ENCODE measurements around the gene SPG7.
A peak's percentile ranks its signal among the peaks of the same experiment; 100 is the strongest.

The SPG7 gene

DNA sequence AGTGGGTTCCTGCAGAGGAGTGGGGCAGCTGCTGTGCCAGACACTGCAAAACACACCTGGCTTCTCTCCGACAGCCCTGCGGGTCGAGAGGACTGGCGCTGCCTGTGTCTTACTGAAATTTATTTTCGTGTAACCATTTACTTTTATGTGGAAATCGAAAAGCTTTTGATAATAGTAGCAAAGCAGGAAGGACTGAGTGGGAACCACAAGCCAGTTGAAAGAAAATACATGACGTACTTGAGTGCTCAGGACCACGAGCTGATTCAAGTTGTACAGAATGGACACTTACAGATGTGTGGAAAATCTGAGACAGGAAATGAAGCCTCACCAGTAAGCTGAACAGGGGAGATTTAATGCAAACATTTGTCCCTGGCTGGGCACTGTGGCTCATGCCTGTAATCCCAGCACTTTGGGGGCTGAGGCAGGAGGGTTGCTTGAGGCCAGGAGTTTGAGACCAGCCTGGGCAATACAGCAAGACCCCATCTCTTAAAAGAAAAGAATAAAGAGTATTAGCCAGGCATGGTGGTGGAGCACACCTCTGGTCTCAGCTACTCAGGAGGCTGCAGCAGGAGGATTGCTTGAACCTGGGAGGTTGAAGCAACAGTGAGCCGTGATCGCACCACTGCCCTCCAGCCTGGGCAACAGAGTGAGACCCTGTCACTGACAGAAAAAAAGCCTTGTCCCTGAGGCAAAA lies 41.0 kb downstream of the SPG7 start:
- H3K27me3 Mint-ChIP-seq, result no peaks in the 10 kb centered on the region
- H3K9me3 Mint-ChIP-seq, result no peaks in the 10 kb centered on the region
- no peaks in the 10 kb centered on the region for H3K4me1 Mint-ChIP-seq (ENCODE audit: low read depth)
- H3K4me3 Mint-ChIP-seq, result no peak overlapping the region
- no peak overlapping the region for H3K27ac Mint-ChIP-seq
- peaks cover 100% of the 10 kb centered on the region for H3K36me3 Mint-ChIP-seq (ENCODE audit: low read depth)
- intact Hi-C loops (cut with micrococcal nuclease), result no loop called here

DNA sequence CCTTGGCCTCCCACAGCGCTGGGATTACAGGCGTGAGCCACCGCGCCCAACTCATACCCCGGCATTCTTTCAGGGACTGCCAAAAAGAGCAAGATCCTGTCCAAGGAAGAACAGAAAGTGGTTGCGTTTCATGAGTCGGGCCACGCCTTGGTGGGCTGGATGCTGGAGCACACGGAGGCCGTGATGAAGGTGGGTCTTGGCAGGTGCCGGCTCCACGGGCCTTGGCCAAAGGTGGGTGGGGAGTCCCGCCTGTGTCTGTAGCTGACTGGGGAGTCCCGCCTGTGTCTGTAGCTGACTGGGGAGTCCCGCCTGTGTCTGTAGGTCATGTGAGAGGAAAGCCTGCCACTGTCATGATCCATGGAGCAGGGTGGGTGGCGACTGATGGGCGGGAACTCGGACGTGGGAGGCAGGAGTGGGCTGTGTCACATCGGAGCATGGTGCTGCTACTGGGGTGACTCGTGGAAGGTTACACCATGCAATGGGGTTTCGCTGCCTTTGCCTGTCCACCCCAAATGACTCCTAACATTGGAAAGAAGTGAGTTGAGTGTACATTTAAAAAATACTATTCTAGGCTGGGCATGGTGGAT lies 42.3 kb downstream of the SPG7 start:
- Mint-ChIP-seq H3K9me3 (no peaks in the 10 kb centered on the region), H3K36me3 (ENCODE audit: low read depth) (peaks cover 100% of the 10 kb centered on the region), H3K27ac (no peak overlapping the region), H3K4me3 (no peak overlapping the region), H3K4me1 (ENCODE audit: low read depth) (no peaks in the 10 kb centered on the region), H3K27me3 (no peaks in the 10 kb centered on the region)
- intact Hi-C loops (cut with micrococcal nuclease), result no loop called here

DNA sequence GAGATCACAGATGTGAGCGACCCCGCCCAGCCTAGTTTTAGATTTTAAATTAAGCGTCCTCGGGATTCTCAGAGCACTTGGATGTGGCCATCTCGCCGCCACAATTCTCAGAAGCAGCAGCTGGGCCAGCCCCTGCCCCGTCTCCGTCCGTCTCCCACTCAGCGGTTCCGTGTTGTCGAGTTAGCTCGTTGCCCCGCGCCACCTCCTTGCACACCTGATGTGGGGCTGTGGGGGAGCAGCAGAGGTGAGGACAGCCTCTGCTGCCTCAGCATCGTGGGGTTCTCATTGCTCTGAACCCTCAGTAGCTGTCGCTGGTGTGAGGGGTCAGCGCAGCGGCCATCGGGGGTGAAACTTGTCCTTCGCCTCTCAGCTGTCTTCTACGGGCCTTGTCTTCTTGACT lies 44.1 kb downstream of the SPG7 start:
- H3K27me3 Mint-ChIP-seq, result no peaks in the 10 kb centered on the region
- no peak overlapping the region for H3K4me3 Mint-ChIP-seq
- intact Hi-C loops (cut with micrococcal nuclease), result no loop called here
- H3K4me1 Mint-ChIP-seq (ENCODE audit: low read depth), result peaks cover 10% of the 10 kb centered on the region
- H3K9me3 Mint-ChIP-seq, result no peaks in the 10 kb centered on the region
- H3K27ac Mint-ChIP-seq, result no peak overlapping the region
- peaks cover 100% of the 10 kb centered on the region for H3K36me3 Mint-ChIP-seq (ENCODE audit: low read depth)

DNA sequence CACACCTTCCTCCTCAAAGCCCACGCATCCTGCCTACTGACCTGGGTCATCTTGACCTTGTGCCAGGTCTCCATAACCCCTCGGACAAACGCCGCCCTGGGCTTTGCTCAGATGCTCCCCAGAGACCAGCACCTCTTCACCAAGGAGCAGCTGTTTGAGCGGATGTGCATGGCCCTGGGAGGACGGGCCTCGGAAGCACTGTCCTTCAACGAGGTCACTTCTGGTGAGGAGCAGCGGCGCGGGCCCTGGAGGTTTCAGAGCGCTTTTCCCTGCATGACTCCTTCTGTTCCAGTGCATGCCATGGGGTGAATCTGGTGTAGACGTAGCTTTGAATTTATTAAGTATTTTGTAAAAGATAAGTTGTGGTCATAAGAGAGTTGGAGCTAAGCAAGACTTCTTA lies 44.7 kb downstream of the SPG7 start:
- intact Hi-C loops (cut with micrococcal nuclease), result no loop called here
- H3K4me3 Mint-ChIP-seq, result no peak overlapping the region
- H3K36me3 Mint-ChIP-seq (ENCODE audit: low read depth), result peaks cover 95% of the 10 kb centered on the region
- H3K9me3 Mint-ChIP-seq, result no peaks in the 10 kb centered on the region
- H3K4me1 Mint-ChIP-seq (ENCODE audit: low read depth), result peaks cover 13% of the 10 kb centered on the region
- H3K27me3 Mint-ChIP-seq, result no peaks in the 10 kb centered on the region
- no peak overlapping the region for H3K27ac Mint-ChIP-seq

DNA sequence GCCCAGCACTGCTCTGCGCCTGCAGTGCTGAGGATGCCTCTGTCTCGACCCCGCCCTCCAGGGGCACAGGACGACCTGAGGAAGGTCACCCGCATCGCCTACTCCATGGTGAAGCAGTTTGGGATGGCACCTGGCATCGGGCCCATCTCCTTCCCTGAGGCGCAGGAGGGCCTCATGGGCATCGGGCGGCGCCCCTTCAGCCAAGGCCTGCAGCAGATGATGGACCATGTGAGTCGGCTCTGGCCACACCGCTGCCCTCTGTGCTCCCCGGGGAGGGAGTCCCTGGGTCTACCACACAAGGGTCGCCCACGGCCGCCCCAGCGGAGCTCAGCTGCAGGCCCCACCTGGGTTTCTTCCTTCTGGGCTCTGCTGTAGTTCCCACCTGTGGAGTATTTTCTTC lies 45.5 kb downstream of the SPG7 start:
- Mint-ChIP-seq H3K27ac (no peak overlapping the region), H3K9me3 (no peaks in the 10 kb centered on the region), H3K4me1 (ENCODE audit: low read depth) (peaks cover 15% of the 10 kb centered on the region), H3K27me3 (no peaks in the 10 kb centered on the region), H3K36me3 (ENCODE audit: low read depth) (peaks cover 86% of the 10 kb centered on the region), H3K4me3 (no peak overlapping the region)
- intact Hi-C loops (cut with micrococcal nuclease), result no loop called here

DNA sequence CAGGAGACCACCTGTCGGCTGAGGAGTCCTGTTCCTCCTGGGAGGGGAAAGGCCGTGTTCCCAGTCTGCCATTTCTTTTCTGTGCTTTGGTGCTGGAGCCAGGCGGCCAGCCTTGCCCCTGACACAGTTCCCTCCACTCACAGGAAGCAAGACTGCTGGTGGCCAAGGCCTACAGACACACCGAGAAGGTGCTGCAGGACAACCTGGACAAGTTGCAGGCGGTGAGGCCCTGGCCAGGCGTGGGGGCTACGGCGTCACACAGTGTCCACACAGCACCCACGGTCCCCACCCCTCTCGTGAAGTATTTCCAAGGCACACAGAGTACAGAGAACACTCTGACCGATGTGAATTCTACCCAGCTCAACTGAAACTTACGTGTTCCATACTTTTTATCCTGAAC lies 46.1 kb downstream of the SPG7 start:
- Mint-ChIP-seq H3K4me1 (ENCODE audit: low read depth) (peaks cover 21% of the 10 kb centered on the region), H3K9me3 (no peaks in the 10 kb centered on the region), H3K4me3 (no peak overlapping the region), H3K27ac (no peak overlapping the region), H3K27me3 (no peaks in the 10 kb centered on the region), H3K36me3 (ENCODE audit: low read depth) (peaks cover 80% of the 10 kb centered on the region)
- intact Hi-C loops (cut with micrococcal nuclease), result no loop called here

DNA sequence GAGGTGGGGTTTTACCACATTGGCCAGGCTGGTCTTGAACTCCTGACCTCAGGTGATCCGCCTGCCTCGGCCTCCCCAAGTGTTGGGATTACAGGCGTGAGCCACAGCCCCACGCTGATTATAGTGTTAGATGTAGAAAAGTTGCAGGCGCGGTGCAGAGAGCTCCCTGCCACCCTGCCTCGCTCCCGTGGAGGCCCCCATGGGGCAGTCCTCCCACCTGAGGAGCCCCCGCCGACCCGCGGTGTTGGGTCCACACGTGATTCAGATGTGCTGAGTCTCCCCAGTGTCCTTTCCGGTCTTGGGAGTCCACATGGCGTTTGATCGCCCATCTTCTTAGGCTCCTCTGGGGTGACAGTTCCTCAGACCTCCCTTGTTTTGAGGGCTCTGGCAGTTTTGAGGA lies 47.1 kb downstream of the SPG7 start:
- Mint-ChIP-seq H3K4me1 (ENCODE audit: low read depth) (peaks cover 27% of the 10 kb centered on the region), H3K27me3 (no peaks in the 10 kb centered on the region), H3K27ac (no peak overlapping the region), H3K9me3 (no peaks in the 10 kb centered on the region), H3K4me3 (no peak overlapping the region), H3K36me3 (ENCODE audit: low read depth) (peaks cover 71% of the 10 kb centered on the region)
- intact Hi-C loops (cut with micrococcal nuclease), result no loop called here

DNA sequence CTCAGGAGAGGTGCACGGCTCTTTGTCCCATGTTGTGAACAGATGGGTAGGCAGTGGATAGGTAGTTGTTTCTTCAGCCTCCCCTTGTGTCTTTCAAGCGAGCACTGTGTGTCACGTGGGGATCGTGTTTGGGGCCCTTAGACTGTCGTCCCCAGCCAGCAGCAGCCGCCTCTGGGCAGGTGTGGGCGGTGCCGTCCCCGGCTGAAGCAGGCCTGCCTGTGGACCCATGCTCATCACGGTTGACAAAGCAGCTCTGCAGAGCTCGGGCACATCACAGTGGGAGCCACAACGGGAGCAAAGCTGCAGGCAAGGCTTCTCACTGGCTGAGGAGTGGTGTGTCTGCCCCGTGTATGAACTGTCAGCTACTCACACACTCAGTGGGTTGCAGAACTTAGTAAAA lies 47.6 kb downstream of the SPG7 start:
- Mint-ChIP-seq H3K9me3 (no peaks in the 10 kb centered on the region), H3K4me3 (no peak overlapping the region), H3K4me1 (ENCODE audit: low read depth) (peaks cover 27% of the 10 kb centered on the region), H3K36me3 (ENCODE audit: low read depth) (peaks cover 66% of the 10 kb centered on the region), H3K27me3 (no peaks in the 10 kb centered on the region), H3K27ac (no peak overlapping the region)
- intact Hi-C loops (cut with micrococcal nuclease), result no loop called here

DNA sequence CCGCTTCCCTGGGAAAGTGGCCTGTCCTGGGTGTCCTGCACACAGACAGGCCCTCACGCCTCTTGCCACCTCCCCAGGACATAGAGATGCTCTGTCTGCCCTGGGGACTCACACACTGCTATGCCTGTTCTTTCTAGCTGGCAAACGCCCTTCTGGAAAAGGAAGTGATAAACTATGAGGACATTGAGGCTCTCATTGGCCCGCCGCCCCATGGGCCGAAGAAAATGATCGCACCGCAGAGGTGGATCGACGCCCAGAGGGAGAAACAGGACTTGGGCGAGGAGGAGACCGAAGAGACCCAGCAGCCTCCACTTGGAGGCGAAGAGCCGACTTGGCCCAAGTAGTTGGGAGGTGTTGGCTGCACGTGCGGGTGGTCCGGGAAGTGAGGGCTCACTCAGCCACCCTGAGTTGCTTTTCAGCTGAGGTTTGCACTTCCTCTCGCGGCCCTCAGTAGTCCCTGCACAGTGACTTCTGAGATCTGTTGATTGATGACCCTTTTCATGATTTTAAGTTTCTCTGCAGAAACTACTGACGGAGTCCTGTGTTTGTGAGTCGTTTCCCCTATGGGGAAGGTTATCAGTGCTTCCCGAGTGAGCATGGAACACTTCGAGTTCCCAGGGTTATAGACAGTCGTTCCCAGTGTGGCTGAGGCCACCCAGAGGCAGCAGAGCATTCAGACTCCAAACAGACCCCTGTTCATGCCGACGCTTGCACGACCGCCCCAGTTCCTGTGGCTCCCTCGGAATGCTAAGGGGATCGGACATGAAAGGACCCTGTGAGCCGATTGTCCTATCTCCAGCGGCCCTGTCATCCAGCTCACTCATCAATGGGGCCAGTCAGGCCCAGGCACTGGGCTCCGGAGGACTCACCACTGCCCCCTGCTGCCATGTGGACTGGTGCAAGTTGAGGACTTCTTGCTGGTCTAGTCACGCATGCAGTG lies 48.8 kb downstream of the SPG7 start:
- no peaks in the 10 kb centered on the region for H3K9me3 Mint-ChIP-seq
- peaks cover 64% of the 10 kb centered on the region for H3K36me3 Mint-ChIP-seq (ENCODE audit: low read depth)
- H3K27ac Mint-ChIP-seq, result no peak overlapping the region
- intact Hi-C loops (cut with micrococcal nuclease), result loop anchor here (1.0 kb wide), 1 partner anchor 224 kb away; no protein-coding TSS in a partner anchor
- no peak overlapping the region for H3K4me3 Mint-ChIP-seq
- peaks cover 36% of the 10 kb centered on the region for H3K4me1 Mint-ChIP-seq (ENCODE audit: low read depth)
- no peaks in the 10 kb centered on the region for H3K27me3 Mint-ChIP-seq

DNA sequence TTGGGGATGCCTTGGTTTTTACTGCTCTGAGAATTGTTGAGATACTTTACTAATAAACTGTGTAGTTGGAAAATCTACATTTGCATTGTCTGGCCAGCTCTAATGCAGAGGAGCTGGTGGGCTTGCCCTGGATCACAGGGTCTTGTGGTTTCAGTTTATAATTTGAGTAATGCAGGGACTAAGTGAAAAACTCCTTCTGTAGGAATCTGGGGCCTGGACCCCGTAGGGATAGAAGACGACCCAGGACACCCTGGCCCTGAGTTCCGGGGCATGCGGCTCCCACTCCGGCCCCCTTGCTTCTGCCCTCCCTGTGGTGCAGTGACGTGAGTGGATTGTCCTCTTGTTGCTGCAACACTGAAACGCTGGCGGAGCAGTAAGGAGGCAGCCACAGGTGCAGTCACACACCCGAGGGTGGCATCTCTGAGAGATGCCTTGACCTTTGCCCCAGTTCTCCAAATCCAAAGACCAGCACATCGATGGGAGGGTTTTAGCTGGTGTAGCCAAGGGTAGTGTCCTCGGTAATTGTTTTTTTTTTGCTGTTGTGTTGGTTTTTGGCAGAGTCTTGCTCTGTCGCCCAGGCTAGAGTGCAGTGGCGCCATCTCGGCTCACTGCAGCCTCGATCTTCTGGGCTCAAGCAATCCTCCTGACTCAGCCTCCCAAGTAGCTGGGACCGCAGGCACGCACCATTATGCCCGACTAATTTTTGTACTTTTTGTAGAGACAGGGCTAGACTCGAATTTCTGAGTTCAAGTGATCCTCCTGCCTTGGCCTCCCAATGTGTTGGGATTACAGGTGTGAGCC lies 49.7 kb downstream of the SPG7 start:
- no peak overlapping the region for H3K27ac Mint-ChIP-seq
- no peaks in the 10 kb centered on the region for H3K27me3 Mint-ChIP-seq
- H3K4me3 Mint-ChIP-seq, result no peak overlapping the region
- intact Hi-C loops (cut with micrococcal nuclease), result loop anchor here (1.0 kb wide), 1 partner anchor 225 kb away; no protein-coding TSS in a partner anchor
- peaks cover 44% of the 10 kb centered on the region for H3K4me1 Mint-ChIP-seq (ENCODE audit: low read depth)
- no peaks in the 10 kb centered on the region for H3K9me3 Mint-ChIP-seq
- peaks cover 64% of the 10 kb centered on the region for H3K36me3 Mint-ChIP-seq (ENCODE audit: low read depth)

DNA sequence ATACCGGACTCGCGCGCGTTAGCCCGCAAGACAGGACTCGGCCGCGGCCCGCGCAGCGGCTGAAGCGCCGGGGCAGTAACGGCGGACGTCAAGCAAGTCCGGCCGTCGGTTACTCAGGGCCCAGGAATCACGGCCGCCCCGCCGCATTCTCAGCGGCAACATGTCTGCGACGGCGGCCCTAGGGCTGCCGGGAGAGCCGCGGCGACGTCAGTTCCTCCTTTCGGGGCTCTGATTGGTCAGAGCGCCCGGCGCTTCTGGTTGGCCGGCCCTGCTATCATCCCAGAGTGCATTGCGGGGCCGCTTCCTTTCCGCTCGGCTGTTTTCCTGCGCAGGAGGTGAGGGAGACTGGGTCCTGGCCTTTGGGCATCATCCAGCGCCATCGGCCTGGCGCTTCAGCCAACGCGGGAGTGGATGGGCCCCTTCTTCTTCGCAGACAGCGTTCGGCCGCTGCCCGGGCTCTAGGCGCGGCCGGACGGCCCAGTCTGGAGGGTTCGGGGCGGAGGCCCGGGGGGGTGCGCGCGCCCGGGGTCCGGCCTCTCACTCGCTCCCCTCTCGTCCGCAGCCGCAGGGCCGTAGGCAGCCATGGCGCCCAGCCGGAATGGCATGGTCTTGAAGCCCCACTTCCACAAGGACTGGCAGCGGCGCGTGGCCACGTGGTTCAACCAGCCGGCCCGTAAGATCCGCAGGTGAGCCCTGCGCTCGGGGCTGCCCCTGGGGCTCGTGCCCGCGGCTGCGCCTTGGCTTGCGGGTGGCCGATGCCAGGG lies 52.4 kb downstream of the SPG7 start, which contains the start of gene RPL13:
TSS of gene RPL13 (plus strand) at position 305 of the 764 bp plus-strand sequence. CDS start at position 583, 278 bp downstream.
- H3K27ac Mint-ChIP-seq, result peak within 1 kb of the TSS; percentile 99
- no peaks in the 10 kb centered on the region for H3K27me3 Mint-ChIP-seq
- H3K36me3 Mint-ChIP-seq (ENCODE audit: low read depth), result peaks cover 61% of the 10 kb centered on the region
- intact Hi-C loops (cut with micrococcal nuclease), result loop anchor here (10.0 kb wide), 1 partner anchor 66 kb away; the partner anchor contains the start of gene ANKRD11
- H3K4me3 Mint-ChIP-seq, result peak within 1 kb of the TSS; percentile 91
- H3K4me1 Mint-ChIP-seq (ENCODE audit: low read depth), result peaks cover 71% of the 10 kb centered on the region
- no peaks in the 10 kb centered on the region for H3K9me3 Mint-ChIP-seq

DNA sequence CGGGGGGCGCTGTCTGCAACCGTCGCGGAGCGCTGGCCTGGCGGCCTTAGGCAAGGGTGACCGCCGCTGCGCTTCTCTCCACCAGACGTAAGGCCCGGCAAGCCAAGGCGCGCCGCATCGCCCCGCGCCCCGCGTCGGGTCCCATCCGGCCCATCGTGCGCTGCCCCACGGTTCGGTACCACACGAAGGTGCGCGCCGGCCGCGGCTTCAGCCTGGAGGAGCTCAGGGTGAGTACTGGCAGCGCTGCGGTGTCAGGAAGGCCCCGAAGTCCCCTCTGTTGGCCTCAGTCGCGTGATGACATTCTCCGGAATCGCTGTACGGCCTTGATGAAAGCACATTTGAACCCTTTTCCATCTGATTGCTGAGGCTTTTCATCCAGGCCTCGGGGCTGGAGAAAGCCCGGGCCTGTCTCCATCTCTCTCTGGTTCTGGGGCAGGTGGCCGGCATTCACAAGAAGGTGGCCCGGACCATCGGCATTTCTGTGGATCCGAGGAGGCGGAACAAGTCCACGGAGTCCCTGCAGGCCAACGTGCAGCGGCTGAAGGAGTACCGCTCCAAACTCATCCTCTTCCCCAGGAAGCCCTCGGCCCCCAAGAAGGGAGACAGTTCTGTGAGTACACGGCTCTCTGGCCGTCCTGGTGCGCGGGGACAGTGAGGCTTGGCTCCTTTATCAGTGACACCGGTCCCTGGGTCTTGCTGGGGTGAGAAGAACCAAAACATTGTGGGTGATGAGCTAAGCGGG lies 53.1 kb downstream of the SPG7 start:
- Mint-ChIP-seq H3K9me3 (no peaks in the 10 kb centered on the region), H3K27me3 (no peaks in the 10 kb centered on the region), H3K27ac (peak overlapping the region; percentile 99), H3K36me3 (ENCODE audit: low read depth) (peaks cover 53% of the 10 kb centered on the region), H3K4me3 (peak overlapping the region; percentile 91), H3K4me1 (ENCODE audit: low read depth) (peaks cover 78% of the 10 kb centered on the region)
- intact Hi-C loops (cut with micrococcal nuclease), result loop anchor here (10.0 kb wide), 1 partner anchor 67 kb away; the partner anchor contains the start of gene ANKRD11
